GM23338 (cell line): ENCODE measurements around the gene SLX4IP.

ENCODE experiments used
- CREB1 ChIP-seq: fragments of 250-450 bp; sonication (Bioruptor Pico); IDR thresholded peaks from 2 replicates; pipeline ENCODE4 v1.5.0; 2020; ENCODE audit warnings: low read depth, mild to moderate bottlenecking, moderate library complexity
- CTCF ChIP-seq, 2 experiments: fragments of 200-600 bp in 1 of 2; sonication (generic) in 1 of 2; conservative IDR thresholded peaks; 2 replicates each; pipeline versions ENCODE4 v1.5.1 to v1.6.1; 2016 to 2017; ENCODE audit warnings: antibody characterized with exemption in 2 of 2, low read depth in 2 of 2, mild to moderate bottlenecking in 2 of 2, moderate library complexity in 1 of 2
- ETS1 ChIP-seq: IDR thresholded peaks from 2 replicates; pipeline ENCODE4 v1.6.1; 2016; ENCODE audit warnings: antibody characterized with exemption
- EZH2 ChIP-seq: fragments of 200-600 bp; sonication (generic); IDR thresholded peaks from one replicate; pipeline ENCODE4 v1.8.0; 2017; ENCODE audit warnings: antibody characterized with exemption, mild to moderate bottlenecking, low read depth; ENCODE audit not compliant: unreplicated experiment
- EZH2phosphoT487 ChIP-seq: fragments of 200-600 bp; sonication (generic); IDR thresholded peaks from one replicate; pipeline ENCODE4 v1.8.1; 2018; ENCODE audit warnings: antibody characterized with exemption; ENCODE audit not compliant: unreplicated experiment
- JUNB ChIP-seq: IDR thresholded peaks from one replicate; pipeline ENCODE4 v1.6.1; 2016; ENCODE audit warnings: antibody characterized with exemption; ENCODE audit not compliant: unreplicated experiment
- NANOG ChIP-seq: IDR thresholded peaks from 2 replicates; pipeline ENCODE4 v1.6.1; 2016; ENCODE audit warnings: antibody characterized with exemption, borderline replicate concordance
- POLR2AphosphoS5 ChIP-seq: IDR thresholded peaks from 2 replicates; pipeline ENCODE4 v1.6.1; 2016; ENCODE audit warnings: antibody characterized with exemption, low read depth
- REST ChIP-seq: IDR thresholded peaks from one replicate; pipeline ENCODE4 v1.6.1; 2018; ENCODE audit warnings: antibody characterized with exemption; ENCODE audit not compliant: unreplicated experiment
- STAT1 ChIP-seq: IDR thresholded peaks from one replicate; pipeline ENCODE4 v1.6.1; 2016; ENCODE audit warnings: antibody characterized with exemption; ENCODE audit not compliant: unreplicated experiment
- ZNF114 ChIP-seq: fragments of 250-450 bp; sonication (Bioruptor Pico); IDR thresholded peaks from 2 replicates; pipeline ENCODE4 v1.5.0; 2020; ENCODE audit warnings: mild to moderate bottlenecking, moderate library complexity
- ZNF331 ChIP-seq: fragments of 250-450 bp; sonication (Bioruptor Pico); IDR thresholded peaks from 2 replicates; pipeline ENCODE4 v1.5.0; 2020; ENCODE audit warnings: low read depth, mild to moderate bottlenecking, moderate library complexity

- no peak for TF ChIP-seq CTCF (conservative IDR thresholded peaks at IDR 0.05; ENCODE audit: low read depth in 2 of 2)
- no peak for TF ChIP-seq EZH2
- TF ChIP-seq POLR2AphosphoS5: no peak
- TF ChIP-seq EZH2phosphoT487: no peak
- no peak for TF ChIP-seq REST
- TF ChIP-seq JUNB: no peak
- no peak for TF ChIP-seq ETS1
- TF ChIP-seq CREB1 (CRISPR knock-in tag): no peak
- no peak for TF ChIP-seq NANOG
- no peak for TF ChIP-seq STAT1
- TF ChIP-seq ZNF114: no peak
- TF ChIP-seq ZNF331: no peak
These were observed 217.1 kb downstream of the SLX4IP start for GRCh38 chr20:10652185-10652584.
